ENCODE results near the gene CCL11. TPM values are rescaled to one million over a fixed set of nuclear protein-coding genes. Genes with fewer than 3 reads are reported as not detected.
A peak's percentile ranks its signal among the peaks of the same experiment; 100 is the strongest.

CCL11 gene
- total RNA-seq (not detected), polyA plus RNA-seq (not detected)

- Histone ChIP-seq H3K4me1 (ENCODE audit: control insufficient read depth in 4 of 4, insufficient read depth in 4 of 4, low read length in 3 of 4) (no peaks in the 10 kb centered on the region), H3K9me3 (ENCODE audit: control insufficient read depth in 4 of 4, low read length in 3 of 4) (no peaks in the 10 kb centered on the region), H3K27ac (ENCODE audit: low read depth in 1 of 2, low read length in 2 of 2) (no peak within 1 kb of the TSS), H3K9ac (ENCODE audit: low read depth in 1 of 2, low read length in 2 of 2) (no peak within 1 kb of the TSS), H3K36me3 (ENCODE audit: control insufficient read depth in 4 of 4, insufficient read depth in 3 of 4, low read depth in 1 of 4, low read length in 3 of 4) (no peaks in the 10 kb centered on the region), H3K27me3 (ENCODE audit: control insufficient read depth in 4 of 4, insufficient read depth in 4 of 4, low read length in 3 of 4) (peaks cover 0 to 2% (median 0%) of the 10 kb centered on the region in 4 donors), H3K4me3 (ENCODE audit: low read depth in 1 of 3, low read length in 3 of 3) (no peak within 1 kb of the TSS)
- WGBS: 56% methylated on average over 4 of the region's 4 CpGs
- no peak for DNase-seq (ENCODE audit: low spot score)
- TF ChIP-seq, protein P1, sequence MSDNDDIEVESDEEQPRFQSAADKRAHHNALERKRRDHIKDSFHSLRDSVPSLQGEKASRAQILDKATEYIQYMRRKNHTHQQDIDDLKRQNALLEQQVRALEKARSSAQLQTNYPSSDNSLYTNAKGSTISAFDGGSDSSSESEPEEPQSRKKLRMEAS (IDR thresholded peaks at IDR 0.05): no peak
- TF ChIP-seq SP1 (IDR thresholded peaks at IDR 0.05): no peak
These were observed at the start of gene CCL11 for GRCh38 chr17:34285286-34285792. Gene CCL11 (plus strand): TSS chr17:34285742. CDS start chr17:34285809, 67 bp downstream.

- no peak for TF ChIP-seq SP1 (IDR thresholded peaks at IDR 0.05)
- TF ChIP-seq GABPA (IDR thresholded peaks at IDR 0.05 in 1 of 2, conservative IDR thresholded peaks at IDR 0.05 in 1 of 2): no peak
- no peak for TF ChIP-seq EGR1 (IDR thresholded peaks at IDR 0.05; ENCODE audit: low read depth in 2 of 2)
- TF ChIP-seq, protein P2, sequence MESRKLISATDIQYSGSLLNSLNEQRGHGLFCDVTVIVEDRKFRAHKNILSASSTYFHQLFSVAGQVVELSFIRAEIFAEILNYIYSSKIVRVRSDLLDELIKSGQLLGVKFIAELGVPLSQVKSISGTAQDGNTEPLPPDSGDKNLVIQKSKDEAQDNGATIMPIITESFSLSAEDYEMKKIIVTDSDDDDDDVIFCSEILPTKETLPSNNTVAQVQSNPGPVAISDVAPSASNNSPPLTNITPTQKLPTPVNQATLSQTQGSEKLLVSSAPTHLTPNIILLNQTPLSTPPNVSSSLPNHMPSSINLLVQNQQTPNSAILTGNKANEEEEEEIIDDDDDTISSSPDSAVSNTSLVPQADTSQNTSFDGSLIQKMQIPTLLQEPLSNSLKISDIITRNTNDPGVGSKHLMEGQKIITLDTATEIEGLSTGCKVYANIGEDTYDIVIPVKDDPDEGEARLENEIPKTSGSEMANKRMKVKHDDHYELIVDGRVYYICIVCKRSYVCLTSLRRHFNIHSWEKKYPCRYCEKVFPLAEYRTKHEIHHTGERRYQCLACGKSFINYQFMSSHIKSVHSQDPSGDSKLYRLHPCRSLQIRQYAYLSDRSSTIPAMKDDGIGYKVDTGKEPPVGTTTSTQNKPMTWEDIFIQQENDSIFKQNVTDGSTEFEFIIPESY (IDR thresholded peaks at IDR 0.05): no peak
- TF ChIP-seq, protein P3, sequence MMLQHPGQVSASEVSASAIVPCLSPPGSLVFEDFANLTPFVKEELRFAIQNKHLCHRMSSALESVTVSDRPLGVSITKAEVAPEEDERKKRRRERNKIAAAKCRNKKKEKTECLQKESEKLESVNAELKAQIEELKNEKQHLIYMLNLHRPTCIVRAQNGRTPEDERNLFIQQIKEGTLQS (IDR thresholded peaks at IDR 0.05): no peak
- H3K27ac ChIP-seq (ENCODE audit: low read depth in 1 of 2, low read length in 2 of 2): peak overlapping the region; percentile 28 to 31
- no peaks in the 10 kb centered on the region for H3K36me3 ChIP-seq (ENCODE audit: control insufficient read depth in 4 of 4, insufficient read depth in 3 of 4, low read depth in 1 of 4, low read length in 3 of 4)
- H3K4me3 ChIP-seq (ENCODE audit: low read depth in 1 of 3, low read length in 3 of 3): no peak overlapping the region
- DNase-seq (ENCODE audit: low spot score): no peak
- no peak overlapping the region for H3K9ac ChIP-seq (ENCODE audit: low read depth in 1 of 2, low read length in 2 of 2)
- no peaks in the 10 kb centered on the region for H3K27me3 ChIP-seq (ENCODE audit: control insufficient read depth in 4 of 4, insufficient read depth in 4 of 4, low read length in 3 of 4)
- 84% methylated on average over 6 of the region's 6 CpGs for WGBS
- peaks cover 0 to 18% (median 11%) of the 10 kb centered on the region in 4 donors for H3K4me1 ChIP-seq (ENCODE audit: control insufficient read depth in 4 of 4, insufficient read depth in 4 of 4, low read length in 3 of 4)
- H3K9me3 ChIP-seq (ENCODE audit: control insufficient read depth in 4 of 4, low read length in 3 of 4): no peaks in the 10 kb centered on the region
These were observed 49.2 kb upstream of the CCL11 start for GRCh38 chr17:34236281-34236892.

GRCh38 chr17:34237458-34237857, 48.1 kb upstream of the CCL11 start:
- 86% methylated on average over 3 of the region's 3 CpGs for WGBS
- no peak for DNase-seq (ENCODE audit: low spot score)
- no peaks in the 10 kb centered on the region for H3K9me3 ChIP-seq (ENCODE audit: control insufficient read depth in 4 of 4, low read length in 3 of 4)
- no peak overlapping the region for H3K4me3 ChIP-seq (ENCODE audit: low read depth in 1 of 3, low read length in 3 of 3)
- H3K27ac ChIP-seq (ENCODE audit: low read depth in 1 of 2, low read length in 2 of 2): no peak overlapping the region
- H3K27me3 ChIP-seq (ENCODE audit: control insufficient read depth in 4 of 4, insufficient read depth in 4 of 4, low read length in 3 of 4): no peaks in the 10 kb centered on the region
- no peaks in the 10 kb centered on the region for H3K36me3 ChIP-seq (ENCODE audit: control insufficient read depth in 4 of 4, insufficient read depth in 3 of 4, low read depth in 1 of 4, low read length in 3 of 4)
- no peak for TF ChIP-seq GABPA (IDR thresholded peaks at IDR 0.05 in 1 of 2, conservative IDR thresholded peaks at IDR 0.05 in 1 of 2)
- H3K4me1 ChIP-seq (ENCODE audit: control insufficient read depth in 4 of 4, insufficient read depth in 4 of 4, low read length in 3 of 4): peaks cover 0 to 22% (median 16%) of the 10 kb centered on the region in 4 donors
- no peak overlapping the region for H3K9ac ChIP-seq (ENCODE audit: low read depth in 1 of 2, low read length in 2 of 2)

GRCh38 chr17:34241062-34241461, 44.5 kb upstream of the CCL11 start:
- Histone ChIP-seq H3K27ac (ENCODE audit: low read depth in 1 of 2, low read length in 2 of 2) (peak overlapping the region in 1 of 2 donors; percentile 6), H3K9me3 (ENCODE audit: control insufficient read depth in 4 of 4, low read length in 3 of 4) (no peaks in the 10 kb centered on the region), H3K4me1 (ENCODE audit: control insufficient read depth in 4 of 4, insufficient read depth in 4 of 4, low read length in 3 of 4) (peaks cover 0 to 9% (median 6%) of the 10 kb centered on the region in 4 donors), H3K36me3 (ENCODE audit: control insufficient read depth in 4 of 4, insufficient read depth in 3 of 4, low read depth in 1 of 4, low read length in 3 of 4) (no peaks in the 10 kb centered on the region), H3K9ac (ENCODE audit: low read depth in 1 of 2, low read length in 2 of 2) (no peak overlapping the region), H3K4me3 (ENCODE audit: low read depth in 1 of 3, low read length in 3 of 3) (no peak overlapping the region), H3K27me3 (ENCODE audit: control insufficient read depth in 4 of 4, insufficient read depth in 4 of 4, low read length in 3 of 4) (no peaks in the 10 kb centered on the region)
- TF ChIP-seq RXRA (IDR thresholded peaks at IDR 0.05): no peak
- TF ChIP-seq RAD21 (IDR thresholded peaks at IDR 0.05): peak in 1 of 2 donors; percentile 9
- peak; percentile 77 for TF ChIP-seq NR2F2 (IDR thresholded peaks at IDR 0.05)
- TF ChIP-seq, protein P1 (IDR thresholded peaks at IDR 0.05): peak; percentile 15
- DNase-seq (ENCODE audit: low spot score): no peak
- 38% methylated on average over 4 of the region's 4 CpGs for WGBS

Data from liver (tissue), 9 donors.